Transverse colon (tissue), 4 donors: ENCODE measurements around the gene HERC4. TPM values are rescaled to one million over a fixed set of nuclear protein-coding genes. Genes with fewer than 3 reads are reported as not detected.

Experiments
- DNase-seq: peaks from one replicate; pipeline ENCODE4 v3.0.0-alpha.2; 2019
- H3K27ac ChIP-seq, 4 donors: fragments of 200-600 bp; sonication (generic); 2 replicates each; pipeline ENCODE4 v1.5.1; 2016 to 2018; ENCODE audit warnings: inconsistent platforms in 4 of 4
- H3K27me3 ChIP-seq: fragments of 200-600 bp; sonication (generic); 2 replicates; pipeline ENCODE4 v1.5.1; 2017; ENCODE audit warnings: inconsistent platforms
- H3K36me3 ChIP-seq, 4 donors: fragments of 200-600 bp; sonication (generic); 2 replicates each; pipeline ENCODE4 v1.5.1; 2017 to 2019; ENCODE audit warnings: inconsistent platforms in 4 of 4
- H3K4me1 ChIP-seq, 4 donors: fragments of 200-600 bp; sonication (generic); 2 replicates each; pipeline ENCODE4 v1.5.1; 2017 to 2020; ENCODE audit warnings: inconsistent platforms in 4 of 4
- H3K4me3 ChIP-seq, 4 donors: fragments of 200-600 bp; sonication (generic); 1 replicate in 1 of 4; 2 replicates in 3 of 4; pipeline versions ENCODE4 v1.5.1 to v1.6.1; 2017 to 2019; ENCODE audit warnings: inconsistent platforms in 4 of 4
- H3K9me3 ChIP-seq, 2 donors: fragments of 200-600 bp; sonication (generic); 2 replicates each; pipeline ENCODE4 v1.5.1; 2017 to 2019; ENCODE audit warnings: inconsistent platforms in 2 of 2
- CTCF ChIP-seq, 5 experiments: fragments of 200-600 bp in 3 of 5; fragments of 450-650 bp in 2 of 5; sonication (generic) in 3 of 5; IDR thresholded peaks; 1 replicate in 2 of 5; 2 replicates in 3 of 5; pipeline ENCODE4 v1.5.1; 2016 to 2017; ENCODE audit warnings: antibody characterized with exemption in 5 of 5, inconsistent platforms in 3 of 5, mild to moderate bottlenecking in 2 of 5, moderate library complexity in 1 of 5
- EP300 ChIP-seq: sonication (generic); formaldehyde crosslinking; IDR thresholded peaks from one replicate; pipeline ENCODE4 v1.6.1; 2017; ENCODE audit warnings: antibody characterized with exemption, low read depth
- POLR2A ChIP-seq: fragments of 450-650 bp; IDR thresholded peaks from one replicate; pipeline ENCODE4 v1.6.1; 2016; ENCODE audit warnings: antibody characterized with exemption, mild to moderate bottlenecking, moderate library complexity
- POLR2AphosphoS5 ChIP-seq, 3 donors: sonication (generic); formaldehyde crosslinking; IDR thresholded peaks; one replicate each; pipeline ENCODE4 v1.6.1; 2016; ENCODE audit warnings: antibody characterized with exemption in 3 of 3
- WGBS, 2 donors: methylation state at CpG; one replicate each; pipeline ENCODE4 v1.1.5; 2018; ENCODE audit warnings: low coverage in 1 of 2; 5-methylcytosine and 5-hydroxymethylcytosine counted together
- in situ Hi-C, 4 donors: fragments of 200-750 bp; cut with MboI; loops; one replicate each; pipeline versions ENCODE4 v1.15.0 to v1.15.1; 2017; ENCODE audit warnings: low sequenced_read_pairs in 3 of 4, low pct_ligation_motif_present in 1 of 4, low pct_unique_long_range_greater_than_20kb in 1 of 4
- intact Hi-C: fragments of 100-400 bp; cut with DNase I; formaldehyde crosslinking; loops from one replicate; pipeline ENCODE4 v1.15.1; 2023; ENCODE audit warnings: low total_unique reads
- total RNA-seq, 4 donors: library from RNA; depleted of rRNA; stranded (reverse); fragments of >200 nt; gene quantifications; one replicate each; pipeline ENCODE4 v1.1.0, GENCODE V29; 2016

The HERC4 gene
- total RNA-seq, 4 donors from 2014 or later = 32.0 to 154 (median 105) TPM

- H3K27ac ChIP-seq = no peak overlapping the region
- H3K4me3 ChIP-seq = no peak overlapping the region
- no peaks in the 10 kb centered on the region for H3K27me3 ChIP-seq
- no peaks in the 10 kb centered on the region for H3K4me1 ChIP-seq
- intact Hi-C loops (no loop called here), in situ Hi-C loops (no loop called here)
- no peaks in the 10 kb centered on the region for H3K36me3 ChIP-seq
- TF ChIP-seq POLR2A (no peak), CTCF (IDR thresholded peaks at IDR 0.05) (no peak), EP300 (no peak), POLR2AphosphoS5 (IDR thresholded peaks at IDR 0.05) (no peak)
- no peaks in the 10 kb centered on the region for H3K9me3 ChIP-seq
- DNase-seq = no peak
- WGBS, 2 donors = 49 to 76% methylated on average over 2 of the region's 2 CpGs
These were observed 34.9 kb upstream of the HERC4 start for GRCh38 chr10:68110027-68110426.

DNA sequence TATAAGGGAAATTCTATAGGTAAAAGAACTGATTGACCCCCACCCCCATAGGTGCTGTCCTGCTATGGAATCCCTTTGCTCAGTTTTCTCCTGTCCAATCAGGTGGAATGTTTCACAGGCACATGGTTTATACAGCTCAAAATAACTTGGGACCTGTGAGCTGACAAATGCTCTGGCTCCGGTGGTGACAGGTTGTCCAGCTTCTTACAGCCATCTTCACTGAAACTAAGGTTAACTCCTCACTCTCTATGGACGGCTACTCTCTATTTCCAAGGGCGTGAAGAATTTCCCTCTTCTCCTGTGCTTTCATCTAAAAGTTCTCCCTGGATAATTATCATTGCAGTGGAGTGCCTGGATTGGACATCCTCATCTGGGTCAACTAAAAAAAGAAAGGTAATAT is 34.2 kb upstream of the HERC4 start, which contains the start of gene MYPN:
Gene MYPN (plus strand): TSS at position 158 of the 400 bp plus-strand sequence. CDS start 11,951 bp downstream, outside the sequence.
- H3K36me3 ChIP-seq = no peaks in the 10 kb centered on the region
- no peak for DNase-seq
- no peak within 1 kb of the TSS for H3K4me3 ChIP-seq
- no peak within 1 kb of the TSS for H3K27ac ChIP-seq
- H3K27me3 ChIP-seq = no peaks in the 10 kb centered on the region
- TF ChIP-seq CTCF (IDR thresholded peaks at IDR 0.05) (no peak), POLR2AphosphoS5 (IDR thresholded peaks at IDR 0.05) (no peak), POLR2A (no peak), EP300 (no peak)
- WGBS, 2 donors = 80 to 82% methylated on average over 3 of the region's 3 CpGs
- in situ Hi-C loops (no loop called here), intact Hi-C loops (no loop called here)
- no peaks in the 10 kb centered on the region for H3K9me3 ChIP-seq
- no peaks in the 10 kb centered on the region for H3K4me1 ChIP-seq

DNA sequence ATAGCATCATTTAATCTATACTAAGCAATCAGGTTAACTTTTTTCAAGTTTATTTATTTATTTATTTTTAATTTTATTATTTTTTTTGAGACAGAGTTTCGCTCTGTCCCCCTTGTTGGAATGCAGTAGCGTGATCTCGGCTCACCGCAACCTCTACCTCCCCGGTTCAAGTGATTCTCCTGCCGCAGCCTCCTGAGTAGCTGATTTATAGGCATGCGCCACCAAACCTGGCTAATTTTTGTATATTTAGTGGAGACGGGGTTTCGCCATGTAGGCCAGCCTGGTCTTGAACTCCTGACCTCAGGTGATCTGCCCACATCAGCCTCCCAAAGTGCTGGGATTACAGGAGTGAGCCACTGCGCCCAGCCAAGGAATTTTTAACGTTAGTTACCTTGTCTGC is 33.6 kb upstream of the HERC4 start:
- intact Hi-C loops (no loop called here), in situ Hi-C loops (no loop called here)

DNA sequence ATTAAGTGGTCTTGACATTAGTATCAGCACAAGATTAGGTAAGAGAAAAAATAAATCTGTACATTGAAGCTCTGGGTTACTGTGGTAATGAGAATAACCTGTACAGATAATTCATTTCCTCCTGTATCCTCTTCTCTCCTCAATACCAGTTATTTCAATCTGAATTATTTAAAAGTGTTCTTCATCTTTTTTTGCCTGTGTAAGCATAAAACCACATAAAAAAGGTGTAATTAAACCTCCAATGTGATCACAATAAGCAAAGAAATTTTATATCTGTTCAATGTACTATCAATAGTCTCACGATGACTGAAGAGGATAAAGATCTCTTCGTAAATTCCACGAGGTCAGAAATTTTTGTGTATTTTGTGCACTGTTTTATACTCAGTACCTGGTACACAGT is 33.0 kb upstream of the HERC4 start:
- Histone ChIP-seq H3K27ac (no peak overlapping the region), H3K36me3 (no peaks in the 10 kb centered on the region), H3K4me3 (no peak overlapping the region), H3K4me1 (no peaks in the 10 kb centered on the region), H3K9me3 (no peaks in the 10 kb centered on the region), H3K27me3 (peaks cover 3% of the 10 kb centered on the region)
- 81 to 86% methylated on average over 3 of the region's 3 CpGs for WGBS, 2 donors
- in situ Hi-C loops = no loop called here
- TF ChIP-seq EP300 (no peak), POLR2AphosphoS5 (IDR thresholded peaks at IDR 0.05) (no peak), CTCF (IDR thresholded peaks at IDR 0.05) (no peak), POLR2A (no peak)
- intact Hi-C loops = no loop called here
- no peak for DNase-seq

More for the DNA sequence above, 33.6 kb upstream of the HERC4 start:
- H3K4me1 ChIP-seq = no peaks in the 10 kb centered on the region
- 92 to 96% methylated on average over 10 to 11 of the region's 11 CpGs for WGBS, 2 donors
- TF ChIP-seq POLR2AphosphoS5 (IDR thresholded peaks at IDR 0.05) (no peak), EP300 (no peak), CTCF (IDR thresholded peaks at IDR 0.05) (no peak), POLR2A (no peak)
- no peaks in the 10 kb centered on the region for H3K9me3 ChIP-seq
- peaks cover under 1% of the 10 kb centered on the region for H3K27me3 ChIP-seq
- H3K4me3 ChIP-seq = no peak overlapping the region
- H3K27ac ChIP-seq = no peak overlapping the region
- H3K36me3 ChIP-seq = no peaks in the 10 kb centered on the region
- no peak for DNase-seq
